ENCODE results near the gene DDX42. TPM values are rescaled to one million over a fixed set of nuclear protein-coding genes. Genes with fewer than 3 reads are reported as not detected.

DDX42 gene
- total RNA-seq, 1 donor from 2014 or later = 125 TPM

GRCh38 chr17:63798572-63799106, 24.7 kb downstream of the DDX42 start:
- H3K27me3 Mint-ChIP-seq (ENCODE audit: low read depth, unreplicated experiment) = no peaks in the 10 kb centered on the region
- peaks cover 79% of the 10 kb centered on the region for H3K36me3 ChIP-seq (ENCODE audit: insufficient read depth, low read length)
- DNase-seq (ENCODE audit: low read depth) = no peak

DNA sequence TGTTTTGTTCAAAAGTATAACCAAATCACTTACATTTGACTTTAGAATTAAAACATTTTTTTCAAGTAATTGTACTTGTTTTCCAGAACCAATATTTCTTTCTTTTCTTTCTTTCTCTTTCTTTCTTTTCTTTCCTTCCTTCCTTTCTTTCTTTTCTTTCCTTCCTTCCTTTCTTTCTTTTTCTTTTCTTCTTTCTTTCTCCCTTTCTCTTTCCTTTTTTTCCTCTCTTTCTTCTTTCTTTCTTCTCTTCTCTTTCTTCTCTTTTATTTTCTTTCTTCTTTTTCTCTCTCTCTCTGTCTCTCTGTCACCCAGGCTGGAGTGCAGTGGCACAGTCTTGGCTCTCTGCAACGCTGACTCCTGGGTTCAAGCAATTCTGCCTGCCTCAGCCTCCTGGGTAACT, 26.8 kb downstream of the DDX42 start:
- Mint-ChIP-seq H3K27ac (ENCODE audit: unreplicated experiment) (no peak overlapping the region), H3K27me3 (ENCODE audit: low read depth, unreplicated experiment) (no peaks in the 10 kb centered on the region), H3K4me1 (ENCODE audit: low read depth, unreplicated experiment) (no peaks in the 10 kb centered on the region), H3K36me3 (ENCODE audit: low read depth, unreplicated experiment) (peaks cover 2% of the 10 kb centered on the region), H3K9me3 (ENCODE audit: unreplicated experiment) (no peaks in the 10 kb centered on the region), H3K4me3 (ENCODE audit: unreplicated experiment) (no peak overlapping the region)
- peaks cover 17% of the 10 kb centered on the region for H4K20me1 ChIP-seq (ENCODE audit: insufficient read depth, low read length)
- H3K4me2 ChIP-seq (ENCODE audit: low read length) = no peak overlapping the region
- H3K79me2 ChIP-seq (ENCODE audit: insufficient read depth, low read length) = peaks cover 41% of the 10 kb centered on the region
- H3K27ac ChIP-seq (ENCODE audit: low read depth, low read length) = no peak overlapping the region
- no peaks in the 10 kb centered on the region for H3K27me3 ChIP-seq (ENCODE audit: insufficient read depth, low read length)
- no peak overlapping the region for H3K4me3 ChIP-seq (ENCODE audit: insufficient read depth, low read depth, low read length)
- H3K36me3 ChIP-seq (ENCODE audit: insufficient read depth, low read length) = peaks cover 69% of the 10 kb centered on the region
- DNase-seq (ENCODE audit: low read depth) = no peak
- H3K9me3 ChIP-seq (ENCODE audit: insufficient read depth, low read depth, low read length) = no peaks in the 10 kb centered on the region
- no peak overlapping the region for H3K9ac ChIP-seq (ENCODE audit: low read length)
- no peak overlapping the region for H2AFZ ChIP-seq (ENCODE audit: low read depth, low read length)
- no peaks in the 10 kb centered on the region for H3K4me1 ChIP-seq (ENCODE audit: insufficient read depth, low read length)
- no peak for TF ChIP-seq EZH2 (IDR thresholded peaks at IDR 0.05; ENCODE audit: insufficient read depth, low read length)
- TF ChIP-seq, protein P1, sequence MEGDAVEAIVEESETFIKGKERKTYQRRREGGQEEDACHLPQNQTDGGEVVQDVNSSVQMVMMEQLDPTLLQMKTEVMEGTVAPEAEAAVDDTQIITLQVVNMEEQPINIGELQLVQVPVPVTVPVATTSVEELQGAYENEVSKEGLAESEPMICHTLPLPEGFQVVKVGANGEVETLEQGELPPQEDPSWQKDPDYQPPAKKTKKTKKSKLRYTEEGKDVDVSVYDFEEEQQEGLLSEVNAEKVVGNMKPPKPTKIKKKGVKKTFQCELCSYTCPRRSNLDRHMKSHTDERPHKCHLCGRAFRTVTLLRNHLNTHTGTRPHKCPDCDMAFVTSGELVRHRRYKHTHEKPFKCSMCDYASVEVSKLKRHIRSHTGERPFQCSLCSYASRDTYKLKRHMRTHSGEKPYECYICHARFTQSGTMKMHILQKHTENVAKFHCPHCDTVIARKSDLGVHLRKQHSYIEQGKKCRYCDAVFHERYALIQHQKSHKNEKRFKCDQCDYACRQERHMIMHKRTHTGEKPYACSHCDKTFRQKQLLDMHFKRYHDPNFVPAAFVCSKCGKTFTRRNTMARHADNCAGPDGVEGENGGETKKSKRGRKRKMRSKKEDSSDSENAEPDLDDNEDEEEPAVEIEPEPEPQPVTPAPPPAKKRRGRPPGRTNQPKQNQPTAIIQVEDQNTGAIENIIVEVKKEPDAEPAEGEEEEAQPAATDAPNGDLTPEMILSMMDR (IDR thresholded peaks at IDR 0.05; ENCODE audit: insufficient read depth, low read depth, low read length) = no peak
- no peak for FAIRE-seq

More at GRCh38 chr17:63798572-63799106, 24.7 kb downstream of the DDX42 start:
- Mint-ChIP-seq H3K4me3 (ENCODE audit: unreplicated experiment) (no peak overlapping the region), H3K9me3 (ENCODE audit: unreplicated experiment) (no peaks in the 10 kb centered on the region), H3K27ac (ENCODE audit: unreplicated experiment) (no peak overlapping the region), H3K36me3 (ENCODE audit: low read depth, unreplicated experiment) (peaks cover 7% of the 10 kb centered on the region), H3K4me1 (ENCODE audit: low read depth, unreplicated experiment) (no peaks in the 10 kb centered on the region)
- H3K27ac ChIP-seq (ENCODE audit: low read depth, low read length) = no peak overlapping the region
- no peak overlapping the region for H3K9ac ChIP-seq (ENCODE audit: low read length)
- H3K27me3 ChIP-seq (ENCODE audit: insufficient read depth, low read length) = no peaks in the 10 kb centered on the region
- H3K4me1 ChIP-seq (ENCODE audit: insufficient read depth, low read length) = no peaks in the 10 kb centered on the region
- H4K20me1 ChIP-seq (ENCODE audit: insufficient read depth, low read length) = peaks cover 29% of the 10 kb centered on the region
- H3K79me2 ChIP-seq (ENCODE audit: insufficient read depth, low read length) = peaks cover 51% of the 10 kb centered on the region
- no peak for FAIRE-seq
- no peak overlapping the region for H3K4me2 ChIP-seq (ENCODE audit: low read length)
- no peaks in the 10 kb centered on the region for H3K9me3 ChIP-seq (ENCODE audit: insufficient read depth, low read depth, low read length)
- H2AFZ ChIP-seq (ENCODE audit: low read depth, low read length) = no peak overlapping the region
- H3K4me3 ChIP-seq (ENCODE audit: insufficient read depth, low read depth, low read length) = no peak overlapping the region
- TF ChIP-seq EZH2 (IDR thresholded peaks at IDR 0.05; ENCODE audit: insufficient read depth, low read length) = no peak
- TF ChIP-seq, protein P1 (IDR thresholded peaks at IDR 0.05; ENCODE audit: insufficient read depth, low read depth, low read length) = no peak

DNA sequence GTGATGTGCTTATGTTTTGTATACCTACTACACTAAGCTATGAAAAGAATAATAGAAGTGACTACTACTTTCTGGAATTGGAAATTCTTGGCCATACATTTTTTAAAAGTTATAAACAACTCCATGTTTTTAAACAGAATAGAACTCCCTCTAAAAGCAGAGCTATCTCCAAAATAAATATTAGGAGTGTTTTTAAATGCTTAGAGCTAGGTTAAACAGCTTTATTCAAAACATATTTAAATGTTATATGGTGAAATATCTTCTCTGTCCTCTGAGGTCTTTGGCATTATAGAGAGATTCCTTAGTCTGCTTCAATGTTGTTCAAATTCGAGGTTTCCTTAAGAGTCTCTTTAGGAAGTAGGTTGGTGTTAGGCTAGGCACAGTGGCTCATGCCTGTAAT, 30.4 kb downstream of the DDX42 start:
- Mint-ChIP-seq H3K36me3 (ENCODE audit: low read depth, unreplicated experiment) (peaks cover 2% of the 10 kb centered on the region), H3K4me1 (ENCODE audit: low read depth, unreplicated experiment) (no peaks in the 10 kb centered on the region), H3K4me3 (ENCODE audit: unreplicated experiment) (no peak overlapping the region), H3K27ac (ENCODE audit: unreplicated experiment) (no peak overlapping the region), H3K9me3 (ENCODE audit: unreplicated experiment) (no peaks in the 10 kb centered on the region), H3K27me3 (ENCODE audit: low read depth, unreplicated experiment) (no peaks in the 10 kb centered on the region)
- Histone ChIP-seq H3K4me2 (ENCODE audit: low read length) (no peak overlapping the region), H3K4me1 (ENCODE audit: insufficient read depth, low read length) (no peaks in the 10 kb centered on the region), H3K79me2 (ENCODE audit: insufficient read depth, low read length) (peaks cover 34% of the 10 kb centered on the region), H3K27ac (ENCODE audit: low read depth, low read length) (no peak overlapping the region), H3K27me3 (ENCODE audit: insufficient read depth, low read length) (no peaks in the 10 kb centered on the region), H4K20me1 (ENCODE audit: insufficient read depth, low read length) (peaks cover 5% of the 10 kb centered on the region), H3K36me3 (ENCODE audit: insufficient read depth, low read length) (peaks cover 71% of the 10 kb centered on the region), H2AFZ (ENCODE audit: low read depth, low read length) (no peak overlapping the region), H3K9me3 (ENCODE audit: insufficient read depth, low read depth, low read length) (no peaks in the 10 kb centered on the region), H3K9ac (ENCODE audit: low read length) (no peak overlapping the region), H3K4me3 (ENCODE audit: insufficient read depth, low read depth, low read length) (no peak overlapping the region)
- TF ChIP-seq EZH2 (IDR thresholded peaks at IDR 0.05; ENCODE audit: insufficient read depth, low read length) = no peak
- TF ChIP-seq, protein P1 (IDR thresholded peaks at IDR 0.05; ENCODE audit: insufficient read depth, low read depth, low read length) = no peak
- FAIRE-seq = no peak
- no peak for DNase-seq (ENCODE audit: low read depth)
